HepG2 (cell line): ENCODE data around the gene GNA15. TPM values are rescaled to one million over a fixed set of nuclear protein-coding genes. Genes with fewer than 3 reads are reported as not detected.

Experiments used
- ATAC-seq: fragments of 200-7000 bp; cut with Tn5 transposase; 3 replicates; pipeline ENCODE4 v1.9.1; 2020; ENCODE audit warnings: mild to moderate bottlenecking, moderate library complexity
- BruUV-seq: library from RNA; stranded (reverse); fragments of 400-500 nt; replicated peaks from 2 replicates; lab custom pipeline; 2021; lab: Mats Ljungman, UMichigan
- CTCF ChIA-PET: fragments of 300-600 bp; formaldehyde crosslinking; extraction: SDS; loops from one replicate; lab custom pipeline; 2021; ENCODE audit warnings: low total read pairs, inconsistent platforms, low intra/inter-chr PET ratio; lab: Yijun Ruan, JAX
- POLR2A ChIA-PET: fragments of 350-600 bp; sonication (Branson Sonifier 250); formaldehyde crosslinking; loops from one replicate; lab custom pipeline; 2020; ENCODE audit warnings: antibody characterized with exemption, inconsistent platforms; lab: Yijun Ruan, JAX
- DNase-seq: peaks from one replicate; pipeline ENCODE4 v3.0.0-alpha.2; 2015; ENCODE audit warnings: low spot score
- FAIRE-seq: peaks from 3 replicates; lab custom pipeline; 2011; peaks lifted over from hg19 to GRCh38; lab: Jason Lieb, UNC
- H2AFZ ChIP-seq: one replicate; pipeline ENCODE4 v1.6.1; 2011; ENCODE audit warnings: low read length, inconsistent platforms
- H3K27ac ChIP-seq: fragments of 300-600 bp; 3 replicates; pipeline ENCODE4 v1.8.0; 2011; ENCODE audit warnings: mixed run types, mild to moderate bottlenecking, mixed read lengths, low read length, inconsistent platforms; ENCODE audit not compliant: insufficient read depth; ENCODE audit errors: extremely low read length
- H3K27me3 ChIP-seq, 2 experiments: fragments of 200-600 bp in 1 of 2; 2 replicates in 1 of 2; 3 replicates in 1 of 2; pipeline versions ENCODE4 v1.6.0 to v1.8.0; 2011; ENCODE audit warnings: low read length in 2 of 2, mild to moderate bottlenecking in 2 of 2, moderate library complexity in 2 of 2, inconsistent platforms in 1 of 2; ENCODE audit not compliant: insufficient read depth in 2 of 2, control insufficient read depth in 1 of 2
- H3K36me3 ChIP-seq, 2 experiments: fragments of 200-600 bp in 1 of 2; replicated peaks in 1 of 2; 2 replicates in 1 of 2; 3 replicates in 1 of 2; pipeline versions ENCODE4 v1.5.1 to v1.8.0; 2011; ENCODE audit warnings: low read length in 2 of 2, inconsistent platforms in 1 of 2; ENCODE audit not compliant: insufficient read depth in 2 of 2, control insufficient read depth in 1 of 2
- H3K4me1 ChIP-seq: 2 replicates; pipeline ENCODE4 v1.5.1; 2012; ENCODE audit warnings: low read length, inconsistent platforms; ENCODE audit not compliant: insufficient read depth
- H3K4me2 ChIP-seq: 2 replicates; pipeline ENCODE4 v1.6.0; 2011; ENCODE audit warnings: low read depth, low read length, inconsistent platforms
- H3K4me3 ChIP-seq, 3 experiments: fragments of 200-600 bp in 1 of 3; sonication (generic), shearing (Covaris generic) in 1 of 3; replicated peaks in 1 of 3; 2 replicates each; pipeline ENCODE4 v1.5.1; 2011 to 2016; ENCODE audit warnings: low read length in 3 of 3, inconsistent platforms in 2 of 3, low read depth in 2 of 3, mild to moderate bottlenecking in 2 of 3, control low read depth in 1 of 3, mixed read lengths in 1 of 3; ENCODE audit not compliant: insufficient read depth in 1 of 3
- H3K79me2 ChIP-seq: one replicate; pipeline ENCODE4 v1.6.1; 2011; ENCODE audit warnings: low read length, inconsistent platforms; ENCODE audit not compliant: insufficient read depth
- H3K9ac ChIP-seq: 2 replicates; pipeline ENCODE4 v1.6.0; 2011; ENCODE audit warnings: mild to moderate bottlenecking, low read depth, low read length, inconsistent platforms; ENCODE audit not compliant: insufficient read depth
- H3K9me3 ChIP-seq: 2 replicates; pipeline ENCODE4 v1.5.1; 2012; ENCODE audit warnings: mild to moderate bottlenecking, low read length
- H4K20me1 ChIP-seq: 2 replicates; pipeline ENCODE4 v1.6.0; 2011; ENCODE audit warnings: inconsistent platforms, mild to moderate bottlenecking, low read length, moderate library complexity; ENCODE audit not compliant: insufficient read depth
- AGO2 ChIP-seq: fragments of 200-400 bp; formaldehyde crosslinking; optimal IDR thresholded peaks from 2 replicates; pipeline ENCODE3; 2017; ENCODE audit warnings: mild to moderate bottlenecking, low read depth, low read length, moderate library complexity
- ARNT ChIP-seq: fragments of 450-650 bp; IDR thresholded peaks from 2 replicates; pipeline ENCODE4 v1.6.1; 2017
- BRD4 ChIP-seq: sonication (generic); formaldehyde crosslinking; IDR thresholded peaks from 2 replicates; pipeline ENCODE4 v1.4.0; 2020; ENCODE audit warnings: missing genetic modification reagents
- FOSL1 ChIP-seq: sonication (generic); formaldehyde crosslinking; IDR thresholded peaks from 2 replicates; pipeline ENCODE4 v1.9.0; 2021; ENCODE audit warnings: missing genetic modification reagents, borderline replicate concordance
- GLI4 ChIP-seq: sonication (generic); formaldehyde crosslinking; IDR thresholded peaks from 2 replicates; pipeline ENCODE4 v1.5.1; 2020; ENCODE audit warnings: missing genetic modification reagents, mild to moderate bottlenecking, moderate library complexity, borderline replicate concordance
- NCOA1 ChIP-seq: sonication (generic); formaldehyde crosslinking; IDR thresholded peaks from 2 replicates; pipeline ENCODE4 v1.9.0; 2021; ENCODE audit warnings: missing genetic modification reagents
- NFE2L2 ChIP-seq: fragments of 150-350 bp; IDR thresholded peaks from 2 replicates; pipeline ENCODE4 v1.6.1; 2014; ENCODE audit warnings: low read length
- RBFOX2 ChIP-seq: fragments of 200-400 bp; formaldehyde crosslinking; IDR thresholded peaks from 2 replicates; pipeline ENCODE4 v1.6.1; 2017; ENCODE audit warnings: low read depth, mild to moderate bottlenecking, low read length
- SATB2 ChIP-seq: sonication (generic); formaldehyde crosslinking; IDR thresholded peaks from 2 replicates; pipeline ENCODE4 v1.5.0; 2020; ENCODE audit warnings: missing genetic modification reagents
- ZNF30 ChIP-seq: sonication (generic); formaldehyde crosslinking; IDR thresholded peaks from 2 replicates; pipeline ENCODE4 v1.5.0; 2020; ENCODE audit warnings: mild to moderate bottlenecking, missing genetic modification reagents
- ZNF33A ChIP-seq: sonication (generic); formaldehyde crosslinking; IDR thresholded peaks from 2 replicates; pipeline ENCODE4 v1.5.1; 2020; ENCODE audit warnings: missing genetic modification reagents, mild to moderate bottlenecking, moderate library complexity, borderline replicate concordance
- ZNF501 ChIP-seq: sonication (generic); formaldehyde crosslinking; IDR thresholded peaks from 2 replicates; pipeline ENCODE4 v1.5.1; 2020; ENCODE audit warnings: mild to moderate bottlenecking, moderate library complexity, missing genetic modification reagents
- ZNF512B ChIP-seq: sonication (generic); formaldehyde crosslinking; IDR thresholded peaks from 2 replicates; pipeline ENCODE4 v1.5.1; 2020; ENCODE audit warnings: missing genetic modification reagents, mild to moderate bottlenecking, borderline replicate concordance
- ZNF557 ChIP-seq: sonication (generic); formaldehyde crosslinking; IDR thresholded peaks from 2 replicates; pipeline ENCODE4 v1.4.0; 2020; ENCODE audit warnings: missing genetic modification reagents
- ZNF839 ChIP-seq: sonication (generic); formaldehyde crosslinking; IDR thresholded peaks from 2 replicates; pipeline ENCODE4 v1.4.0; 2020; ENCODE audit warnings: missing genetic modification reagents, mild to moderate bottlenecking, borderline replicate concordance
- WGBS: methylation state at CpG from one replicate; pipeline ENCODE4 v1.1.6; 2017; ENCODE audit warnings: low lambda C conversion rate; 5-methylcytosine and 5-hydroxymethylcytosine counted together
- in situ Hi-C: cut with HindIII; loops from 2 replicates; pipeline ENCODE4 v1.10.0; 2017; ENCODE audit warnings: low pct_unique_long_range_greater_than_20kb; ENCODE audit not compliant: extremely low pct_ligation_motif_present
- intact Hi-C: fragments of 100-400 bp; cut with micrococcal nuclease; formaldehyde crosslinking; loops from one replicate; pipeline ENCODE4 v1.10.0; 2022; ENCODE audit not compliant: unreplicated experiment
- polyA plus RNA-seq, 8 experiments: library from polyadenylated mRNA; depleted of rRNA in 3 of 8; stranded (reverse) in 7 of 8; unstranded in 1 of 8; fragments of >200 nt; fragmentation: Illumina TruSeq in 4 of 8; extraction: Trizol in 4 of 8; gene quantifications; 2 replicates each; pipeline versions ENCODE4 v1.2.1 to v1.2.3, GENCODE V29; 2011 to 2016; ENCODE audit warnings: low read depth in 4 of 8, missing spikeins in 1 of 8, mixed read lengths in 1 of 8; ENCODE audit not compliant: insufficient read depth in 1 of 8
- total RNA-seq, 5 experiments: library from RNA; depleted of rRNA; stranded (reverse); fragments of >200 nt; fragmentation: Illumina TruSeq; extraction: Trizol; gene quantifications; 2 replicates each; pipeline ENCODE4 v1.2.3, GENCODE V29; 2016; ENCODE audit warnings: low read depth in 1 of 5
- TF ChIP-seq, protein P1 (sequence below): sonication (generic); formaldehyde crosslinking; IDR thresholded peaks from 2 replicates; pipeline ENCODE4 v1.8.1; 2023; ENCODE audit warnings: mild to moderate bottlenecking, inconsistent platforms, moderate library complexity, missing genetic modification reagents, borderline replicate concordance

The GNA15 gene
- total and polyA plus RNA-seq, 2 of the 13 experiments (the other 11 are each of a cell fraction or from before 2014, with no cell fraction given): not detected

GRCh38 chr19:3189702-3190469 is 54.1 kb downstream of the GNA15 start:
- Histone ChIP-seq H3K9ac (no peak overlapping the region), H3K9me3 (no peaks in the 10 kb centered on the region), H4K20me1 (peaks cover 7% of the 10 kb centered on the region; the same call in 1 of the 2 replicates), H2AFZ (no peak overlapping the region), H3K27me3 (no peaks in the 10 kb centered on the region), H3K4me1 (peaks cover 23% of the 10 kb centered on the region), H3K4me3 (no peak overlapping the region), H3K4me2 (no peak overlapping the region), H3K27ac (no peak overlapping the region), H3K36me3 (peaks cover 2 to 10% of the 10 kb centered on the region in 2 experiments; a peak in 3 of 5 replicates), H3K79me2 (peaks cover 45% of the 10 kb centered on the region)
- in situ Hi-C loops: no loop called here
- no TSS peak for BruUV-seq
- intact Hi-C loops: no loop called here
- WGBS: 94% methylated on average over 26 of the region's 28 CpGs
- ChIA-PET CTCF (no interaction called here), POLR2A (no interaction called here)
- FAIRE-seq (no peak), DNase-seq (no peak), ATAC-seq (no peak)
- TF ChIP-seq RBFOX2: peak; percentile 47
- no peak for TF ChIP-seq SATB2
- peak; percentile 33 for TF ChIP-seq AGO2

- H2AFZ ChIP-seq: no peak overlapping the region
- no peak overlapping the region for H3K4me2 ChIP-seq
- H4K20me1 ChIP-seq: peaks cover 7% of the 10 kb centered on the region; the same call in 1 of the 2 replicates
- WGBS: 99% methylated on average over 9 of the region's 18 CpGs
- H3K4me1 ChIP-seq: peaks cover 22% of the 10 kb centered on the region
- POLR2A ChIA-PET: no interaction called here
- CTCF ChIA-PET: no interaction called here
- ATAC-seq (no peak), DNase-seq (no peak), FAIRE-seq (no peak)
- H3K9ac ChIP-seq: no peak overlapping the region
- no TSS peak for BruUV-seq
- no peak overlapping the region for H3K4me3 ChIP-seq
- no peaks in the 10 kb centered on the region for H3K9me3 ChIP-seq
- no peak overlapping the region for H3K27ac ChIP-seq
- H3K27me3 ChIP-seq: no peaks in the 10 kb centered on the region
- H3K36me3 ChIP-seq: peaks cover 2 to 10% of the 10 kb centered on the region in 2 experiments; a peak in 3 of 5 replicates
- H3K79me2 ChIP-seq: peaks cover 45% of the 10 kb centered on the region
- in situ Hi-C loops (no loop called here), intact Hi-C loops (no loop called here)
- TF ChIP-seq ZNF839 (no peak), ZNF501 (no peak), ZNF33A (CRISPR knock-in tag) (no peak), NCOA1 (no peak), ZNF512B (CRISPR knock-in tag) (no peak), ZNF557 (CRISPR knock-in tag) (no peak), NFE2L2 (no peak), ARNT (no peak), ZNF30 (CRISPR knock-in tag) (no peak), FOSL1 (CRISPR knock-in tag) (no peak), GLI4 (CRISPR knock-in tag) (no peak), BRD4 (CRISPR knock-in tag) (no peak)
- TF ChIP-seq, protein P1, sequence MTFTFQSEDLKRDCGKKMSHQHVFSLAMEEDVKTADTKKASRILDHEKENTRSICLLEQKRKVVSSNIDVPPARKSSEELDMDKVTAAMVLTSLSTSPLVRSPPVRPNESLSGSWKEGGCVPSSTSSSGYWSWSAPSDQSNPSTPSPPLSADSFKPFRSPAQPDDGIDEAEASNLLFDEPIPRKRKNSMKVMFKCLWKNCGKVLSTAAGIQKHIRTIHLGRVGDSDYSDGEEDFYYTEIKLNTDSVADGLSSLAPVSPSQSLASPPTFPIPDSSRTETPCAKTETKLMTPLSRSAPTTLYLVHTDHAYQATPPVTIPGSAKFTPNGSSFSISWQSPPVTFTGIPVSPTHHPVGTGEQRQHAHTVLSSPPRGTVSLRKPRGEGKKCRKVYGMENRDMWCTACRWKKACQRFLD: no peak
Observed at GRCh38 chr19:3190470-3190770, 54.6 kb downstream of the GNA15 start.
